ENCODE data around the gene CEP250.
"Not testable (repeated sequence)": the region's sequence is repeated elsewhere in the genome, so short reads cannot be mapped to it uniquely, and the experiment has no call there.

Gene CEP250

DNA sequence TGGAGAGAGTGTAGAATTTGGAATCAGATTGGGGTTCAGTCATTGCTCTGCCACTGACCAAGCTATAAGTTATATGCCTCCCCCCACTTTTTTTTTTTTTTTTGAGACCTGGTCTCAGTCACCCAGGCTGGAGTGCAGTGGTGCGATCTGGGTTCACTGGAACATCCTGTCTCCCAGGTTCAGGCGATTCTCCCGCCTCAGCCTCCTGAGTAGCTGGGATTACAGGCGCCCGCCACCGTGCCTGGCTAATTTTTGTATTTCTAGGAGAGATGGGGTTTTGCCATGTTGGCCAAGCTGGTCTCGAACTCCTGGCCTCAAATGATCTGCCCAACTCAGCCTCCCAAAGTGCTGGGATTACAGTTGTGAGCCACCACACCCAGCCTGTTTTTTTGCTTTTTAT, 1.3 kb downstream of the CEP250 start:
- not testable (repeated sequence) for DNase-seq

DNA sequence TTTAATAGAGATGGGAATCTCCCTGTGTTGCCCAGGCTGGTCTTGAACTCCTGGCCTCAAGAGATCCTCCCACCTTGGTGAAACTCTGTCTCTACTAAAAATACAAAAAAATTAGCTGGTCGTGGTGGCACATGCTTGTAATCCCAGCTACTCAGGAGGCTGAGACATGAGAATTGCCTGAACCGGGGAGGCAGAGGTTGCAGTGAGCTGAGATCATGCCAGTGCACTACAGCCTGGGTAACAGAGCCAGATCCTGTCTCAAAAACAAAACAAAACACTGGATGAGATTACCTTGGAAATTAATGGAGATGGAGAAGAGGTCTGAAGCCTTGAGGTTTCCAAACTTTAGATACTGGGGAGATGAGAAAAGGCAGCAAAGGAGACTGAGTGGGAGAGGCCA, 2.1 kb downstream of the CEP250 start:
- DNase-seq: not testable (repeated sequence)

DNA sequence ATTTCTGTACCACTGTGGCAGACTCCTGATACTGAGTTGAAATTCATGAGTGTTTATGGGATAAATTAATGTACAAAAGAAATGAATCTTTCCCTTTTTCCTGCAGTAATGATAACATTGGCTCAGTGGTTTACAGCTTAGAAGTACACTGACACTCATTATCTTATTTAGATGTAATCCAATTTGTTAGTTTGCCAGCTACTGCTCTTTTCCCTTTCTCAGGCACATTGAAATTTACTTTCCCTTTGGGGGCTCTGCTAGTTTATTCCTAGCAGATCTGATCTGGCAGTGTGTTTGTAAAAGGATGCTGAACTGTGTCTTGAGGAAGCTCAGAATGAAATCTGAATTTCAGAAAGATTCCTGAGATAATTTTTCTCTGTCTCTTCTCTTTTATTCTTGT, 3.0 kb downstream of the CEP250 start:
- no peak for DNase-seq

DNA sequence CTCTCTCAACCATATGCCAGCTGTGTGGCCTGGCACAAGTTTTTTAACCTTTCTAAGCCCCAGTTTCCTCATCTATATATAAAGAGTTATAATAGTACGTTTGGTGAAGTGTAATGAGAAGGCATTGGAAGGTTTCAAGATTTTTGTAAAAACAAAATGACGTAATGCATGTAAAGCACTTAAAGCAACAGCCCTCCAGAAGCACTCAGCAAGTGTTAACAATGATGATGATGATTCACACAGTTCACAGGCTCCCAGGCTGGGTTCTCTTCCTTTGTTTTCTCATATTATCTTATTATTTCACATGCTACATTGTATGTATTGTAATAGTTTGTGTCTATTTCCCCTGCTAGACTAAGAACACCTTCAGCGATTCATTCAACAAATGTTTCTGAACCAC, 6.2 kb downstream of the CEP250 start:
- no peak for DNase-seq

DNA sequence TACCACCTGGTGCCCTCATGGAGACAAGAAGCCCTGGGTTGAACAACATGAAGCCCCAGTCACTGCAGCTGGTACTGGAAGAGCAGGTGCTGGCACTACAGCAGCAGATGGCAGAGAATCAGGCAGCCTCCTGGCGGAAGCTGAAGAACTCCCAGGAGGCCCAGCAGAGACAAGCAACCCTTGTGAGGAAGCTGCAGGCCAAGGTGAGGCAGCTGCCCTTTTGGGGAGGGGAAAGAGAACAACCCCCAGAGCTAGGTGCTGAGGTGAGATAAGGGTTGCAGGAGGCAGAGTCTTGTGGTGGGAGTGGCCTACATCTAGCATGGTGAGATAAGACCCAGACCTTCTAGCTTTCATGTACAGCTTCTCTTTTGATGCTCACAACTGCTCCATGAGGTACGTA, 7.0 kb downstream of the CEP250 start:
- no peak for DNase-seq

DNA sequence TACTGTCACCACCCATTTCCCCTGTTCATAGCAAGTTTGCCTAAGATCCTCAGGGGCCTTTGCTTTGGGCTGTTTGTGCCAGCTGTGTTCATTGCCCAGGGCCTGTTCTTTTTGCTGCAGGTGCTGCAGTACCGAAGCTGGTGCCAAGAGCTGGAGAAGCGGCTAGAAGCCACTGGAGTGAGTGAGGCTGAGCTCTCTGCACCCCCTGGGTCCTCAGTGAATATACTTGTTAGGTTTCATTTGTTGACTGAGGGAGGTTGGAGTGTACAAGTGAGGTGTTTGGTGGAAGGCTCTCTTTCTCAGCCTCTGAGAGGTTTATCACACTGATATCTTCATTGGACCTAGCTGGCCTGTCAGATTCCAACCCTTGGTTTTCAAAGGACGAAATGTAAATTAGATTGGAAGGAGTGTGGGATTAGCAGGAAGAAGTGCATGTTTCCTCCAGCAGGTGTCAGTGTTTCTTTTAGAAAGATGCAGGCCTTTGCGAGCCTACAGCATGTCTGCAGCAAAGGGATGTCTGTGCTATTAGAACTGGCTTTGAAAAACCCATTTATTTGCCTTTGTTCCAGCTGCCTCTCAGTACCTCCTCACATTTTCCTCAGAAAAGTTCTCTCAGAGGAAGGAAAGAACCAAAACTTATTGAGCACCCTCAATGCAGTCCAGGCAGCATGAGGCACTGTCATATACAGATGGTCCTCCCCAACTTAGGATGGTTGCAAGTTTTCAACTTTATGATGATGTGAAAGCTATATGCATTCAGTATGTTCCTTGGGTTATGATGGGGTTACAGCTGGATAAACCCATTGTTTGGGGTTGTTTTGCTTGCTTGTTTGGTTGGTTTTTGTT, 8.3 kb downstream of the CEP250 start:
- peak in 45 of 58 donors; percentile 1 to 80 (median 32) for DNase-seq

DNA sequence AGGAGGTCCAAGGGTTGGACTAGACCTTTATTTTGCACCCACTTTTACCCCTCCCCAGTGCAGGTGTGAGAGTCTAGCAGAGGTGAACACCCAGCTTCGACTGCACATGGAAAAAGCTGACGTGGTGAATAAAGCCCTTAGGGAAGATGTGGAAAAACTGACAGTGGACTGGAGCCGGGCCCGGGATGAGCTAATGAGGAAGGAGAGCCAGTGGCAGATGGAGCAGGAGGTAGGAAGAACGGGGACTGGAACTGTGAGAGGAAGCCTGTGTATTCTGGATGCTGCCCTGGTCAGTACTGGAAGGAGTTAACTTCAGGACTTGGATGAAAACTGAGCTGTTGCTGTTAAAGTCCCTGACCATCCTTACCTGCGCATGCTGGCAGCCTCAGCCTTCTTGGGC, 10.6 kb downstream of the CEP250 start:
- DNase-seq: no peak

DNA sequence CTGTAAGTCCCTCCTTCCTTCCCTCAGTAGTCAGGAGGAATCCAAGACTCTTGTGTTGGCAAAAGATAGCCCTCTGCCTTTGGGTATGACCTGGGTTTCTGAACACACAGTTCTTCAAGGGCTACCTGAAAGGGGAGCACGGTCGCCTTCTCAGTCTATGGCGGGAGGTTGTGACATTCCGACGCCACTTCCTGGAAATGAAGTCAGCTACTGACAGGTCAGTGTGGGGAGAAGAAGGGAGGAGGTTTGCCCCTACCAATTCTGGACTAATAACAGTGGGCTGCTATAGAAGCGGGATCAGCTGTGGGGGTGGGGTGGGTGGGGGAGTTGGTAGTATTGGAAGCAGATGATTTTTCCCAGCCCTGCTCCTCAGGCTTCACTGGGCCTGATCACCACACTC, 11.5 kb downstream of the CEP250 start:
- no peak for DNase-seq

DNA sequence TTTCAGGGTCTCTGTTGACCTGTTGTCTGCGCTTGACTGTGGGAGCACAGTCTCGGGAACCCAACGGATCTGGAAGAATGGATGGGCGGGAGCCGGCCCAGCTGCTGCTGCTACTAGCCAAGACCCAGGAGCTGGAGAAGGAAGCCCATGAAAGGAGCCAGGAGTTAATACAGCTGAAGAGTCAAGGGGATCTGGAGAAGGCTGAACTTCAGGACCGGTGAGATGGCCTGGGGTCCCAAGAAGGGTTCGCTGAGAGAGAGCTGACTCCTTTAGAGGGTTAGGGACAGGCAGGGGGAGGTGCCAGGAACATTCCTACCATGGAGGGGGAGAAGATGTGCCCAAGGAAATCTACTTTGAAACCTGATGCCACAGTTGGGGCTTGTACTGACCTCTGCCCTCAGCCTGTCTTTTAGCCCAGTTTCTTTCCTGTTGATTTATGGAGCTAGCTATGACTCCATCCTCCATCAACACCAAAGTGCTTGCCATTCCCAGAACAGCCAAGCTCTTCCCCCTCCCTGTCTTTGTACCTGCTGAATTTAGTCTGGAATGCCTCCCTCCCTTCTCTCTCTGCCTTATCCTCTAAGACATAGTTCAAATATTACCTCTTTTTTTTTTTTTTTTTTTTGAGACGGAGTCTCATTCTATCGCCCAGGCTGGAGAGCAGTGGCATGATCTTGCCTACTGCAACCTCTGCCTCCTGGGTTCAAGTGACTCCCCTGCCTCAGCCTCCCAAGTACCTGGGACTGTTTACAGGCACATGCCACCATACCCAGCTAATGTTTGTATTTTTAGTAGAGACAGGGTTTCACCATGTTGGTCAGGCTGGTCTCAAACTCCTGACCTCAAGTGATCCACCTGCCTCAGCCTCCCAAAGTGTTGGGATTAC, 12.2 kb downstream of the CEP250 start:
- no peak for DNase-seq

DNA sequence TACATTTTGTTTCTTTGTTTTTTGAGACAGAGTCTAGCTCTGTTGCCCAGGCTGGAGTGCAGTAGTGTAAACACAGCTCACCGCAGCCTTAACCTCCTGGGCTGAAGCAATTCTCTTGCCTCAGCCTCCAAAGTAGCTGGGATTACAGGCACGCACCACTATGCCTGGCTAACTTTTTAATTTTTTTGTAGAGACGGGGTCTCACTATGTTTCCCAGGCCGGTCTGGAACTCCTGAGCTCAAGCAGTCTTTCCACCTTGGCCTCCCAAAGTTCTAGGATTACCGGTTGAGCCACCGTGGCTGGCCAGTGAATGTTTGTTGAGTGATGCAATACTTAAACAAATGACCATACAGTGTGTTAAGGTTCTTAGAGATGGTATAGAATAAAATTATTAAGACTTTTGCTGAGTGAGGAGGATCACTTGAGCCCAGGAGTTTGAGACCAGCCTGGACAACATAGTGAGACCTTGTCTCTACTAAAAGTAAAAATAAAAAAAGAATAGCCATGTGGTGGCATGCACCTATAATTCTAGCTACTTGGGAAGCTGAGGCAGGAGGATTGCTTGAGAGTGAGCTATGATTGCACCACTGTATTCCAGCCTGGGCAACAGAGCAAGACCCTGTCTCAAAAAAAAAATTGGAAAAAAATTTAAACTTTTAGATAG, 13.4 kb downstream of the CEP250 start:
- no peak for DNase-seq

DNA sequence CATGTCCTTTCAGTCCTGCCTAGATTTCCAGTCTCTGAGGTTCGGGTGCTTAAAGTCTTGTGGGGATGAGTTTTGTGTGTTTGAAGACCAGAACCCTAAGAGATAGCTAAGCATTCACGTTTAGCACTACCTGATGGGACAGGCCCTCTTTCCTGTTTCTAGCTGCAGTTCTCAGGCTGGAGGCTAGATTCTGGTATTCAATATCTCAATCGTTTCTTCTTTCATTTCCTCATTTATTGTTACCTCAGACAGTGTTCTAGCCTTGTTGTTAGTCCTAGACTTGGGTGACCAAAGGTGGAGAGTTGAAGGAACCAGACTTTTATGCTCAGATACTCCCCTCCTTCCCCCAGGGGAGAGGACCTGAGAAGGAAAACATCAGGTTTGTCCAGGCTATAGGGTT, 16.8 kb downstream of the CEP250 start:
- no peak for DNase-seq

DNA sequence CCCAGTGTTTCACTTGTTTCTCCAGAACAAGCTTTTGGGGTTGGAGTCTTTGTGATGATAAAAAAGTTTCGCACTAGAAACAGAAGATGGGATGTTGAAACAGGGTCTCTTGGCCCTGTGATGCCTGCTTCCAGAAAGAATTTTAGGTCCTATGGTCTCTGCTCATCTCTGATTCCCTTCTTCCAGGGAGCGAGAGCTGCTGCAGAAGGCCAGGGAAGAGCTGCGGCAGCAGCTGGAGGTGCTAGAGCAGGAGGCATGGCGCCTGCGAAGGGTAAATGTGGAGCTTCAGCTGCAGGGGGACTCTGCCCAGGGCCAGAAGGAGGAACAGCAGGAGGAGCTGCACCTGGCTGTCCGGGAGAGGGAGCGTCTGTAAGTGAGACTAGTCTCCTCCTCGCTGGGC, 18.3 kb downstream of the CEP250 start:
- DNase-seq: no peak

DNA sequence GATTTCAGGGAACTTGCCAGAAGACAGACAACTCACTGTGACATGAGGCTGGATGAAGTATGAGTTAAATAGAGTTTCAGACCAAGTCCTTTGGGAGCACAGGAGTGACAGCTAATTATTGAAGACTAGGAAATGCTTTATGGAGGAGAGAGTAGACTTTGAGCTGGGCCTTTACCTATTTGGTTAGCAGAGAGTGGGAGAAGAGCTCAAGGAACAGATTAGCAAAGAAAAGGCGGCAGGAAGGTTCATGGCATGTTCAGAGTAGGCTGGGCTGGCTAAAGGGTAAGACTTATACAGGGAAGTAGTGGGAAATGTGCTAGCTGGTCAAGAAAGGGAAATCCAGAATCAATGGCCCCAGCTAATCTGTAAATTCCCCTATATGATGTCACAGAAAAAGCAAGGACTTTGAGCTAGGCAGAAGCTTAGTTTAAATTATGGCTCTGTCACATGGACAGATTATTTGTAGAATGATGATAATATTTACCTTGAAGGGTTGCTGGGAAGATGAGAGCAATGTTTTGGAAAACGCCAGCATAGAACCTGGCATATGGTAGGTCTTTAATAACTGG, 19.0 kb downstream of the CEP250 start:
- DNase-seq: no peak

DNA sequence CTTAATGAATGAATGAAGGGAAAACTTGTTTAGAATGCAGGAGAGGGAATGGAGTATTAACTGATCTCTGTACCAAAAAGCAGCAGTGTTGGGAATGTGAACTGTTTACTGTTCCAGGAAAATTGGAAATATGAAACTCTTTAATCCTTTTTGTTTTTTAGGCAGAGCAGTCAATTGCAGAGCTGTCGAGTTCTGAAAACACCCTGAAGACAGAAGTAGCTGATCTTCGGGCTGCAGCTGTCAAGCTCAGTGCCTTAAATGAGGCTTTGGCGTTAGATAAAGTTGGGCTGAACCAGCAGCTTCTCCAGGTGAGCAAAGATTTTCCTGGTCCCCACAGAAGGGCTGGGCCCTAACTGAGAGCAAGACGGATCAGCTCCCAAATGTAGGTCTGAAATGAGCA, 20.9 kb downstream of the CEP250 start:
- DNase-seq: no peak

DNA sequence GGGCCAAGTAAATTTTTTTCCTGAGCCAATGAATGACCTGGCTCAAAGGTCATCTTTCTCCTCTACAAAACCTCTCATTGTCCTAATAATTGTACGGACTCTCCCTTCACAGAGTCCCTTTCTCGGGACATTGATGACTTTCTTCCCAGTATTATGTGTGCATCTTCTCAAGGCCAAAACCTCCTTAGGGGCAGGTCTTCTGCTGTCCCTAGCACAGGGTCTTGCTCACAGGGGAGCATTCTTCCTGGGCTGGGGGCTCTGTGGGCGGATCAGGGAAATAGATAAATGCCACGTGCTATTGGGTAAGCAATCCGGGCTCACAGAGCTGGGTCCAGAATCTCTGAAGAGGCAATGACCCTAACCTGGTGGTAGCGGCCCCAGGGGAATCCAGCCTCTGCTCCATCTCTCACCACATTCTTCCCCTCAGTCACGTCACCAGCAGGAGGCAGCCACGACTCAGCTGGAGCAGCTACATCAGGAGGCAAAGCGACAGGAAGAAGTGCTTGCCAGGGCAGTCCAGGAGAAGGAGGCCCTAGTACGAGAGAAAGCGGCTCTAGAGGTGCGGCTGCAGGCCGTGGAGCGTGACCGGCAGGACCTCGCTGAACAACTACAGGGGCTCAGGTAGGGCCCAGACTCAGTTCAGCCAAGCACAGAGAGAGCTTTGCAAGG, 23.5 kb downstream of the CEP250 start:
- DNase-seq: no peak

DNA sequence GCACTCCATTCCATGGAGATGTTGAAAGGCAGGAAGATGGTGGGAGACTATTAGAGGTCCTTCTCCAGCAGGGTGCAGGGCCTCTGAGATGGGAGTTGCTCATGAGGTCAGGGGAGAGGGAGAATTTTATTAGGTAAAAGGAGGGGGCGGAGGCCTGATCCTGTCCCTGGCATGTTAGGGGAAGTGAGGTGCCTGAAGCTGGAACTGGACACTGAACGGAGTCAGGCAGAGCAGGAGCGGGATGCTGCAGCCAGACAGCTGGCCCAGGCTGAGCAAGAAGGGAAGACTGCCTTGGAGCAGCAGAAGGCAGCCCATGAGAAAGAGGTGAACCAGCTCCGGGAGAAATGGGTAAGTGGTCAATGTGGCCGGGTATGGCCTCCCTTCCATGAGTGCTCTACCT, 24.4 kb downstream of the CEP250 start:
- DNase-seq: no peak

DNA sequence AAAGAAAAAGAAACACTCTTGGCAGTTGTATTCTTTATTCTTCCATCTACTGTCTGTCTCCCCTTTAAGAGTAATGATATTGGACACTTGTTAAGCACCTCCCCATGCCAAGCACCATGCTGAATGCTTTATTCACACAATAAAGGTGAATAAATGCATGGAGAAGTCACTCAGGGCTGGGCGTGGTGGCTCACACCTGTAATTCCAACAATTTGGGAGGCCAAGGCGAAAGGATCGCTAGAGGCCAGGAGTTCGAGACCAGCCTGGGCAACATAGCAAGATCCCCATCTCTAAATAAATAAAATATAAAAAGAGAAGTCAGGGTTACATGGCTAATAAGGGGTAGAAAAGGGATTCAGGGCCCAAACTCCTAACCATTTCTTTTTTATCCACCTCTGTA, 32.1 kb downstream of the CEP250 start:
- no peak for DNase-seq

DNA sequence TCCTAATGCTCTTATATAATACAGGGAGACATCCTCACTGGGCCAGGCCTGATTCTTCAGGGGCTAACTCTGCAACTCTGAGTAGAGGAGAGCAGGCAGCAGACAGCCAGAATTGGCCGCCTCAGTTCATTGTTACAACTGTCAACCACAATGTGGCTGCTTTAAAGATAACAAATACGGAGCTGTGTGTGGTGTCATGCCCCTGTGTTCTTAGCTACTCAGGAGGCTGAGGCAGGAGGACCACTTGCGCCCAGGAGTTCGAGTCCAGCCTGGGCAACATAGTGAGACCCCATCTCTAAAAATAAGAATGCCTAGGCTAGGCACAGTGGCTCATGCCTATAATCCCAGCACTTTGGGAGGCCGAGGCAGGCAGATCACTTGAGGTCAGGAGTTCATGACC, 34.3 kb downstream of the CEP250 start:
- no peak for DNase-seq

DNA sequence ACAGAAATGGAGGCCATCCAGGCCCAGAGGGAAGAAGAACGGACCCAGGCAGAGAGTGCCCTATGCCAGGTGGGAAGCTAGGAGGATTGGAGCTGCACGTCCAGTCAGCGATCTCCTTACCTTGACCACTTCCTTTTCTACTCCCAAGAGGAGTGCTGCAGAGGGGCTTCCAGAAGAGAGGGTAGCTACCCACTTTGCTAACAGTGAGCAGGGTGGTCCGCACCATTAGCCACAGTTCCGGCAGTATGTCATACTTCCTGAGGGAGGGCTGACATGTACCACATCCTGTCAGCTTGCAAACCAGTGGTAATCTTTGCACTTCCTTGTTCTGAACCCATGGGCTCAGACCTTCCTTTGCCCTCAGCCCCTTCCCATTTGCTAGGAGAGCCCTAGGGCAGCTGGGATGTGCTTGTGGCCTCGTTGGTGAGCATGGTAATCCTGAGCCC, 35.4 kb downstream of the CEP250 start:
- peak in 3 of 58 donors; percentile 2 to 16 (median 2) for DNase-seq

DNA sequence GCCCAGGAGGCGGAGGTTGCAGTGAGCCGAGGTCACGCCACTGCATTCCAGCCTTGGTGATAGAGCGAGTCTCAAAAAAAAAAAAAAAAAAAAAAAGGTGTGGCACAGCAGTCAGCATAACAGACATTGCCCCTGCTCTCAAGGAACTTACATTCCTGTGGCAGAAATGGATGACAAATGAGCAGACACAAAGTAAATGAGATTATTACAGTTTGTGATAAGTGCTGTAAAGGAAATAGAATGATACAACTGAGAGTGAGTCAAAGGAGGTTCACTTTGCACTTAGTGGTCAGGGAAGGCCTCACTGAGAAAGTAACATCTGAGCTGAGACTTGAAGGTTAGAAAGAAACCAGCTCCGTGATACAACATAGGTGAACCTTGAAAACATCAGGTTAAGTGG, 36.4 kb downstream of the CEP250 start:
- DNase-seq: no peak

DNA sequence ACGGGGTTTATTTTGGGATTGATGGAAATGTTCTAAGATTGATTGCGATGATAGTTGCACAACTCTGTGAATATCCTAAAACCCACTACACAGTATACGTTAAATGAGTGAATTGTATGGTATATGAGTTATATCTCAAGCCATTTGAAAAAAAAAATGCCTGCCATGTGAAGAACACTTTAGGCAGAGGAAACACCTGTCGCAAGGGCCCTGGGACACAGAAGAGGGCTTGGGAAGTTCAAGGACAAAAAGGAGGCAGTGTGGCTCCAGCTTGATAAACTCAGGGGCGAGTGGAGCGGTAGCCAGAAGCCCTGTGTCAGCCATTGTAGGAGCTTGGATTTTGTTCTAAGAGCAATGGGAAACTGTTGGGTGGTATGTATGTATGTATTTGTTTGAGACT, 37.0 kb downstream of the CEP250 start:
- no peak for DNase-seq
